Esophagus squamous epithelium (tissue), 5 donors: ENCODE data around the gene KSR1. TPM values are rescaled to one million over a fixed set of nuclear protein-coding genes. Genes with fewer than 3 reads are reported as not detected.
"Not testable (repeated sequence)": the region's sequence is repeated elsewhere in the genome, so short reads cannot be mapped to it uniquely, and the experiment has no call there.

Source experiments
- DNase-seq: peaks from one replicate; lab custom pipeline; 2025; lab: John Stamatoyannopoulos, UW
- H3K27ac ChIP-seq, 4 donors: fragments of 200-600 bp; sonication (generic); one replicate each; pipeline ENCODE4 v1.5.1; 2016 to 2019; ENCODE audit warnings: mild to moderate bottlenecking in 1 of 4
- H3K27me3 ChIP-seq, 4 donors: fragments of 200-600 bp; sonication (generic); 1 replicate in 3 of 4; 2 replicates in 1 of 4; pipeline versions ENCODE4 v1.5.1 to v1.6.0; 2017 to 2021; ENCODE audit warnings: antibody characterized with exemption in 1 of 4
- H3K36me3 ChIP-seq, 3 donors: fragments of 200-600 bp; sonication (generic); one replicate each; pipeline ENCODE4 v1.5.1; 2016 to 2019
- H3K4me1 ChIP-seq, 3 donors: fragments of 200-600 bp; sonication (generic); one replicate each; pipeline ENCODE4 v1.5.1; 2017 to 2019
- H3K4me3 ChIP-seq, 4 donors: fragments of 200-600 bp; sonication (generic); 1 replicate in 3 of 4; 2 replicates in 1 of 4; pipeline ENCODE4 v1.5.1; 2016 to 2019; ENCODE audit warnings: mild to moderate bottlenecking in 2 of 4, moderate library complexity in 1 of 4
- H3K9me3 ChIP-seq, 3 donors: fragments of 200-600 bp; sonication (generic); one replicate each; pipeline ENCODE4 v1.5.1; 2016 to 2019
- POLR2A ChIP-seq, 4 donors: fragments of 450-650 bp; IDR thresholded peaks; one replicate each; pipeline ENCODE4 v1.6.1; 2017; ENCODE audit warnings: antibody characterized with exemption in 4 of 4, mild to moderate bottlenecking in 4 of 4, moderate library complexity in 3 of 4
- WGBS, 2 donors: methylation state at CpG; one replicate each; pipeline ENCODE4 v1.1.5; 2018; 5-methylcytosine and 5-hydroxymethylcytosine counted together
- intact Hi-C: fragments of 100-400 bp; cut with DNase I; formaldehyde crosslinking; loops from one replicate; pipeline ENCODE4 v1.15.0; 2022
- total RNA-seq, 4 donors: library from RNA; depleted of rRNA; stranded (reverse); fragments of >200 nt; gene quantifications; one replicate each; pipeline ENCODE4 v1.1.0, GENCODE V29; 2016
- TF ChIP-seq, protein P1 (sequence below), 6 experiments: fragments of 450-650 bp in 4 of 6; fragments of 200-600 bp in 2 of 6; sonication (generic) in 2 of 6; IDR thresholded peaks; one replicate each; pipeline ENCODE4 v1.5.1; 2016 to 2019; ENCODE audit warnings: antibody characterized with exemption in 6 of 6, mild to moderate bottlenecking in 4 of 6, moderate library complexity in 4 of 6
- donor health status: DM: yes; HTN: yes; CAD: no.

Gene KSR1
- total RNA-seq, 4 donors from 2014 or later, result 22.3 to 32.4 (median 31.0) TPM

DNA sequence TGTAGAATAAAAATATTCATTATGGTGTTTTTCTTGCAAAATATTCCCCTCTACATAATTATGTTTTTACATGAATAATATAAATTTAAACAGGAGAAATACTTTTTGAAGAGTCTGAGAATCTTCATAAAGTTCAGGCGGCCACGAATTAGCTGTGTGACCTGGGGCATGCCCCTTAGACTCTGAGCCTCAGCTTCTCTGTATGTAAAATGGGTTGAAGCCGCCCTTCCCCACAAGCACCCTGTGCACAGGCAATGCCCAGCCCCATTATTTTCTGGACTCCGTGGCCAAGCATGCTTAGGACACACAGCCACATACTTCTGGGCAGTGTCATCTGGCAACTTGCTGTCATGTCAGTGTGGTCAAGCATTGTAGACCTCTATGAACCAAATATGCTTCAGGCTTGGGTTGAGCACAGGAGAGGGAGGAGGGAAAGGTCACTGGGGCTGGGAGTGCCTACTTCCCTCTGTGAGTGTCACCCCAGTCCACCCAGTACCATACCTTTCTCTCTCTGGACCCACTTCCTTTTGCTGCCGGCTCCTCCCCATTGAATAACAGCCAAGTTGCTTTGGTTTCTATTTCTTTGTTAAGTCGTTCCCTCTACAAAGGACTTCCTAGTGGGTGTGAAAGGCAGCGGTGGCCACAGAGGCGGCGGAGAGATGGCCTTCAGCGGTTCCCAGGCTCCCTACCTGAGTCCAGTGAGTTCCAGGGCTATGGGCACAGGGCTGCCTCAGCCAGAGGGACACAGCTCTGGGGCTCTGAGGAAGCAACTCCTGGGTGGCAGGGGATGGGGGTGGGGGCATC is 174.6 kb downstream of the KSR1 start, which contains the start of gene LGALS9:
Gene LGALS9 (plus strand): TSS at position 582 of the 804 bp plus-strand sequence. CDS start 78 bp downstream, at position 660.
- no peak for DNase-seq
- H3K4me1 ChIP-seq, result peaks cover 35 to 56% (median 40%) of the 10 kb centered on the region in 3 donors
- 39 to 49% methylated on average over 6 to 10 of the region's 10 CpGs for WGBS, 2 donors

GRCh38 chr17:27631411-27631760 is 175.1 kb downstream of the KSR1 start:
- H3K9me3 ChIP-seq, result no peaks in the 10 kb centered on the region
- intact Hi-C loops, result no loop called here
- 0 to 28% methylated on average over 3 to 5 of the region's 6 CpGs for WGBS, 2 donors
- peak overlapping the region; percentile 11 to 63 (median 42) for H3K4me3 ChIP-seq
- H3K27me3 ChIP-seq, result no peaks in the 10 kb centered on the region
- no peak for TF ChIP-seq POLR2A (IDR thresholded peaks at IDR 0.05)
- TF ChIP-seq, protein P1, sequence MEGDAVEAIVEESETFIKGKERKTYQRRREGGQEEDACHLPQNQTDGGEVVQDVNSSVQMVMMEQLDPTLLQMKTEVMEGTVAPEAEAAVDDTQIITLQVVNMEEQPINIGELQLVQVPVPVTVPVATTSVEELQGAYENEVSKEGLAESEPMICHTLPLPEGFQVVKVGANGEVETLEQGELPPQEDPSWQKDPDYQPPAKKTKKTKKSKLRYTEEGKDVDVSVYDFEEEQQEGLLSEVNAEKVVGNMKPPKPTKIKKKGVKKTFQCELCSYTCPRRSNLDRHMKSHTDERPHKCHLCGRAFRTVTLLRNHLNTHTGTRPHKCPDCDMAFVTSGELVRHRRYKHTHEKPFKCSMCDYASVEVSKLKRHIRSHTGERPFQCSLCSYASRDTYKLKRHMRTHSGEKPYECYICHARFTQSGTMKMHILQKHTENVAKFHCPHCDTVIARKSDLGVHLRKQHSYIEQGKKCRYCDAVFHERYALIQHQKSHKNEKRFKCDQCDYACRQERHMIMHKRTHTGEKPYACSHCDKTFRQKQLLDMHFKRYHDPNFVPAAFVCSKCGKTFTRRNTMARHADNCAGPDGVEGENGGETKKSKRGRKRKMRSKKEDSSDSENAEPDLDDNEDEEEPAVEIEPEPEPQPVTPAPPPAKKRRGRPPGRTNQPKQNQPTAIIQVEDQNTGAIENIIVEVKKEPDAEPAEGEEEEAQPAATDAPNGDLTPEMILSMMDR (IDR thresholded peaks at IDR 0.05), result no peak
- H3K36me3 ChIP-seq, result peaks cover 0 to 15% (median 0%) of the 10 kb centered on the region in 3 donors
- peak overlapping the region; percentile 80 to 88 (median 86) for H3K27ac ChIP-seq
- no peak for DNase-seq
- peaks cover 35 to 58% (median 40%) of the 10 kb centered on the region in 3 donors for H3K4me1 ChIP-seq

More for the DNA sequence above, 174.6 kb downstream of the KSR1 start, which contains the start of gene LGALS9:
- TF ChIP-seq, protein P1 (IDR thresholded peaks at IDR 0.05), result no peak
- peak in 2 of 4 donors; percentile 19 to 42 for TF ChIP-seq POLR2A (IDR thresholded peaks at IDR 0.05)
- Histone ChIP-seq H3K4me3 (peak within 1 kb of the TSS; percentile 11 to 63 (median 42)), H3K36me3 (peaks cover 0 to 20% (median 0%) of the 10 kb centered on the region in 3 donors), H3K27ac (peak within 1 kb of the TSS; percentile 80 to 88 (median 86)), H3K27me3 (no peaks in the 10 kb centered on the region), H3K9me3 (no peaks in the 10 kb centered on the region)
- intact Hi-C loops, result no loop called here

DNA sequence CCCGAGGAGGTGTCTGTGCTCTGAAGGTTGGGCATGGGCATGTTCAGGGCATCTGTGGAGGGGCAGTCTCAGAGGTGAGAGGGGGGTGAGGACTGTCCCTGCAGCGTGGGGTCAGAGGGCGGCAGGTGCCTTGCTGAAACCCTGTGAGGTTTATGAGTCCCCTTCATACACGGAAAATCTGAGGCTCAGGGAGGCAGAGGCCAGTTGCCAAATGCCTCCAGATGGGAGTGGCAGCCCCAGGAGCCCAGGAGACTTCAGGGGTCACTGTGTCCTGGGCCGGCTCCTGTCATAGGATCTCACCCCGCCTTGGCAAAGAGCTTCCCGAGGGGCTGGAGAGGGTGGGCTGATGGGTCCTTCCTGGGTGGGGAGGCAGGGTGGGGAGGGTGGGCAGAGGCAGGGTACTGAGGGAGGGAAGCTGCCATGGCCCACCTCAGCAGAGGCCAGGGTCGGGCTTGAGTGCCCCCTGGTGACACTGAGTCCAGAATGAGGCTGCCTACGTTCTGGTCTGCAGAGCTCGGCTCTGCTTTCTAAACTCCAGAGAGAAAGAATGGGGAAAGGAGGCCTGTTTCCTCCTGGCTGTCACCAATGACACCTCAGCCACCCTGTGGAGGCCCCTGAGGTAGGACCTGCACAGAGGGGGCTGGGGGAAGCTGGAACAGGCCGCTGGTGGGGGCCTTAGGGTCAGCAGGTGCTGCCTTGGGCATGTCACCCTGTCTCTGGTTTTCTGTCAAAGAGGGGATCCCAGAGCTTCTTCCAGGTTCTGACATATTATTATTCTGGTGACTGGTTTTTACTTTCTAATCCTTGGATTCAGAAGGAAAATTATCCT is 175.9 kb downstream of the KSR1 start:
- H3K36me3 ChIP-seq, result peaks cover 0 to 7% (median 0%) of the 10 kb centered on the region in 3 donors
- H3K27ac ChIP-seq, result peak overlapping the region; percentile 80 to 88 (median 86)
- H3K27me3 ChIP-seq, result no peaks in the 10 kb centered on the region
- no peak for TF ChIP-seq POLR2A (IDR thresholded peaks at IDR 0.05)
- TF ChIP-seq, protein P1 (IDR thresholded peaks at IDR 0.05), result no peak
- H3K9me3 ChIP-seq, result no peaks in the 10 kb centered on the region
- H3K4me1 ChIP-seq, result peaks cover 35 to 58% (median 40%) of the 10 kb centered on the region in 3 donors
- 19 to 35% methylated on average over 4 to 5 of the region's 11 CpGs for WGBS, 2 donors
- intact Hi-C loops, result no loop called here
- DNase-seq, result no peak
- H3K4me3 ChIP-seq, result peak overlapping the region; percentile 11 to 63 (median 42)

DNA sequence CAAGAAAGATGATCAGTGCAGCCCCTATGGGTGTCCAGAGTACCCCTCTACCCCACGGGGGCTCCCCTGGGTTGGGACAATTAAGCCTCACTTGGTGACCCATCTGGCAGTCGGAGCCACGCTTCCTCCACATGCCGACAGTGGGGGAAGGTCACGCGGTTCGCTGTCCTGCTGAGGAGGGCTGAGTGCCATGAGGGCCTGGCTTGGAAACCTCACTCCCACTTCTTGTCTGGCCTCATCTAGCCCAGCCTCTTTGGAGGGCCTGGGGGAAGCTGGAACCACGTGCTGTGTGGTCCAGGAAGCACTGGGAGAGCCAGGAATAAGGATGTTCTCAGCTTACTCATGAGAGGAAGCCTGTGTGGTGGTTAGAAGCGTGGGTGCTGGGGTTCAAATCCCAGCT is 176.5 kb downstream of the KSR1 start:
- peak overlapping the region; percentile 80 to 88 (median 86) for H3K27ac ChIP-seq
- H3K9me3 ChIP-seq, DNase-seq, H3K36me3 ChIP-seq, H3K27me3 ChIP-seq, intact Hi-C loops: not testable (repeated sequence)
- 17 to 20% methylated on average over 2 of the region's 9 CpGs for WGBS, 2 donors
- H3K4me1 ChIP-seq, result peaks cover 35 to 58% (median 40%) of the 10 kb centered on the region in 3 donors
- H3K4me3 ChIP-seq, result peak overlapping the region in 2 of 4 donors; percentile 44 to 63

DNA sequence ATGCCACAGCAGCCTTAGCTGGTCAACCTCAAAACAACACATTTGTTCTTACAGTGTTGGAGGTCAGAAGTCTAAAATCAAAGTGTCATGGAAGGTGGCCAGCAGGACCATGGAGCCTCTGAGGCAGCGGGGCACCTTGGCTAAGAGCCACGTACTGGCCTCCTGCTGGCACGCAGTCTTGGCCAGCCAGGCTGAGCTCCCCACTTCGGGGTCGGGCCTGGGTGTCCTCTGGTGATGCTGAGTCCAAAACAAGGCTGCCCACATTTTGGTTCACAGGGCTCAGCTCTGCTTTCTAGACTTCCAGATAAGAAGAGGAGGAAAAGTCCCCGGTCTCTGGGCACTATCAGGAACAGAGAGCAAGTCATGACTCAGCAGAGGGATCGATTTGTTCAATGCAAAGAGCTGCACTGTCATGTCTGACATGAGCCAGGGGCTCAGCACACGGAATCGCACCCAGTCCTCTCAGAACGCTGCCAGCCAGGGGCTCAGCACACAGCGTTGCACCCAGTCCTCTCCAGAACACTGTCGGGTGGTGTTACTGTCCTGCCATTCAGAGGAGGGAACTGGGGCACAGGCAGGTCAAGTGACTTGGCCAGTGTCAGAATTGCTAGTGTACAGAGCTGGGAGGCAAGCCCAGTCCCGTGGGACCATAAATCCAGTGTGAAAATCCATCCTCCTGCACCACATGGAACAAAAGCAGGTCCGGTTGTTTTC is 177.2 kb downstream of the KSR1 start:
- no peak for TF ChIP-seq POLR2A (IDR thresholded peaks at IDR 0.05)
- TF ChIP-seq, protein P1 (IDR thresholded peaks at IDR 0.05), result no peak
- peak overlapping the region; percentile 80 to 88 (median 86) for H3K27ac ChIP-seq
- no peak overlapping the region for H3K4me3 ChIP-seq
- intact Hi-C loops, result no loop called here
- H3K27me3 ChIP-seq, result no peaks in the 10 kb centered on the region
- H3K4me1 ChIP-seq, result peaks cover 35 to 58% (median 40%) of the 10 kb centered on the region in 3 donors
- no peak for DNase-seq
- H3K36me3 ChIP-seq, result peaks cover 0 to under 1% (median 0%) of the 10 kb centered on the region in 3 donors
- H3K9me3 ChIP-seq, result no peaks in the 10 kb centered on the region
- WGBS, 2 donors, result 29 to 31% methylated on average over 8 of the region's 14 CpGs
